ENCODE measurements around the gene CLCN4. TPM values are rescaled to one million over a fixed set of nuclear protein-coding genes. Genes with fewer than 3 reads are reported as not detected.

The CLCN4 gene
- total and polyA plus RNA-seq, 10 of the 15 experiments (the other 5 are each of a cell fraction or from before 2014, with no cell fraction given): 0.90 to 6.9 (median 2.9) TPM

DNA sequence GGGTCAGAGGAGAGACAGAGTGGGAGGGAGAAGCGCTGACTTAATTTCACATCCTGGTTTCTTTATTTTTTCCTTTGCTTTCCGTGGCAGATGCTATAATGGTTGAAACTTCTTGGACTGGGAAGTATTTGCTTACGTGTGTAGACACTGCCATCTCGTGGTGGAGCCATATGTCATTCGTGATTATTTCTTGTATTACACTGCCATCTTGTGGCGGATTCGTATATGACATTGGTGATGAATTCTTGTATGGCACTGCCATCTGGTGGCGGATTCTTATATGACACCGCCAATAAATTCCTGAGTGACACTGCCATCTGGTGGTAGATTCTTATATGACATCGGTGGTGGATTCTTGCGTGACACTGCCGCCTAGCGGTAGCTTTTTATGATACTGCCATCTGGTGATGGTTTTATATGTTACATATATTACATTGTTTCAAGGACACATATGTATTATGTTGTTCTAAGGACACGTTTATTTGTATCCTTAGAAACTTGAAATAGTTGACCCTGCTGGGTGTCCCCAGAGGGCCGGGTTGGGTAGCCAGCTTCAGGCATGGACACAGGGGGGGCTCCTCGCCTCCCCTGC lies 37.3 kb upstream of the CLCN4 start:
- no peaks in the 10 kb centered on the region for H3K79me2 ChIP-seq (ENCODE audit: control insufficient read depth, insufficient read depth, low read length)
- TF ChIP-seq DPF2 (IDR thresholded peaks at IDR 0.05) (0 out of 2 replicates have a peak, but pooled peaks have one; percentile 29), SMC3 (IDR thresholded peaks at IDR 0.05; ENCODE audit: borderline replicate concordance, low read length) (peak; percentile 100), SIX5 (IDR thresholded peaks at IDR 0.05; ENCODE audit: low read depth, low read length, severe bottlenecking) (peak; percentile 2), CREB1 (IDR thresholded peaks at IDR 0.05; ENCODE audit: low read depth) (0 out of 2 replicates have a peak, but pooled peaks have one; percentile 14), FOXM1 (IDR thresholded peaks at IDR 0.05; ENCODE audit: low read depth, low read length) (peak; percentile 98; the same call in 1 of the 2 replicates), IKZF1 (conservative IDR thresholded peaks at IDR 0.05) (peak; percentile 82), MEF2A (IDR thresholded peaks at IDR 0.05; ENCODE audit: insufficient read depth, low read depth, low read length) (peak; percentile 86), CREM (IDR thresholded peaks at IDR 0.05; ENCODE audit: low read depth) (peak; percentile 22; the same call in 1 of the 2 replicates), ZNF207 (IDR thresholded peaks at IDR 0.05; ENCODE audit: borderline replicate concordance) (peak; percentile 99; the same call in 1 of the 2 replicates), NFYB (IDR thresholded peaks at IDR 0.05; ENCODE audit: insufficient read depth, low read depth, low read length) (no peak), RAD21 (IDR thresholded peaks at IDR 0.05; ENCODE audit: insufficient read depth, low read depth, low read length) (peak; percentile 89), BACH1 (IDR thresholded peaks at IDR 0.05; ENCODE audit: borderline replicate concordance) (no peak; the same call in 1 of the 2 replicates), MEF2B (IDR thresholded peaks at IDR 0.05; ENCODE audit: partially characterized antibody, poor library complexity, severe bottlenecking) (peak; percentile 13), HDGF (IDR thresholded peaks at IDR 0.05) (no peak), RUNX3 (IDR thresholded peaks at IDR 0.05; ENCODE audit: low read length) (peak; percentile 63; the same call in 1 of the 2 replicates), ATF7 (IDR thresholded peaks at IDR 0.05; ENCODE audit: low read depth) (peak; percentile 53; the same call in 1 of the 2 replicates)
- TF ChIP-seq, protein P1, sequence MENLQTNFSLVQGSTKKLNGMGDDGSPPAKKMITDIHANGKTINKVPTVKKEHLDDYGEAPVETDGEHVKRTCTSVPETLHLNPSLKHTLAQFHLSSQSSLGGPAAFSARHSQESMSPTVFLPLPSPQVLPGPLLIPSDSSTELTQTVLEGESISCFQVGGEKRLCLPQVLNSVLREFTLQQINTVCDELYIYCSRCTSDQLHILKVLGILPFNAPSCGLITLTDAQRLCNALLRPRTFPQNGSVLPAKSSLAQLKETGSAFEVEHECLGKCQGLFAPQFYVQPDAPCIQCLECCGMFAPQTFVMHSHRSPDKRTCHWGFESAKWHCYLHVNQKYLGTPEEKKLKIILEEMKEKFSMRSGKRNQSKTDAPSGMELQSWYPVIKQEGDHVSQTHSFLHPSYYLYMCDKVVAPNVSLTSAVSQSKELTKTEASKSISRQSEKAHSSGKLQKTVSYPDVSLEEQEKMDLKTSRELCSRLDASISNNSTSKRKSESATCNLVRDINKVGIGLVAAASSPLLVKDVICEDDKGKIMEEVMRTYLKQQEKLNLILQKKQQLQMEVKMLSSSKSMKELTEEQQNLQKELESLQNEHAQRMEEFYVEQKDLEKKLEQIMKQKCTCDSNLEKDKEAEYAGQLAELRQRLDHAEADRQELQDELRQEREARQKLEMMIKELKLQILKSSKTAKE (IDR thresholded peaks at IDR 0.05; ENCODE audit: low read depth, poor library complexity, severe bottlenecking): peak; percentile 88
- TF ChIP-seq, protein P2, sequence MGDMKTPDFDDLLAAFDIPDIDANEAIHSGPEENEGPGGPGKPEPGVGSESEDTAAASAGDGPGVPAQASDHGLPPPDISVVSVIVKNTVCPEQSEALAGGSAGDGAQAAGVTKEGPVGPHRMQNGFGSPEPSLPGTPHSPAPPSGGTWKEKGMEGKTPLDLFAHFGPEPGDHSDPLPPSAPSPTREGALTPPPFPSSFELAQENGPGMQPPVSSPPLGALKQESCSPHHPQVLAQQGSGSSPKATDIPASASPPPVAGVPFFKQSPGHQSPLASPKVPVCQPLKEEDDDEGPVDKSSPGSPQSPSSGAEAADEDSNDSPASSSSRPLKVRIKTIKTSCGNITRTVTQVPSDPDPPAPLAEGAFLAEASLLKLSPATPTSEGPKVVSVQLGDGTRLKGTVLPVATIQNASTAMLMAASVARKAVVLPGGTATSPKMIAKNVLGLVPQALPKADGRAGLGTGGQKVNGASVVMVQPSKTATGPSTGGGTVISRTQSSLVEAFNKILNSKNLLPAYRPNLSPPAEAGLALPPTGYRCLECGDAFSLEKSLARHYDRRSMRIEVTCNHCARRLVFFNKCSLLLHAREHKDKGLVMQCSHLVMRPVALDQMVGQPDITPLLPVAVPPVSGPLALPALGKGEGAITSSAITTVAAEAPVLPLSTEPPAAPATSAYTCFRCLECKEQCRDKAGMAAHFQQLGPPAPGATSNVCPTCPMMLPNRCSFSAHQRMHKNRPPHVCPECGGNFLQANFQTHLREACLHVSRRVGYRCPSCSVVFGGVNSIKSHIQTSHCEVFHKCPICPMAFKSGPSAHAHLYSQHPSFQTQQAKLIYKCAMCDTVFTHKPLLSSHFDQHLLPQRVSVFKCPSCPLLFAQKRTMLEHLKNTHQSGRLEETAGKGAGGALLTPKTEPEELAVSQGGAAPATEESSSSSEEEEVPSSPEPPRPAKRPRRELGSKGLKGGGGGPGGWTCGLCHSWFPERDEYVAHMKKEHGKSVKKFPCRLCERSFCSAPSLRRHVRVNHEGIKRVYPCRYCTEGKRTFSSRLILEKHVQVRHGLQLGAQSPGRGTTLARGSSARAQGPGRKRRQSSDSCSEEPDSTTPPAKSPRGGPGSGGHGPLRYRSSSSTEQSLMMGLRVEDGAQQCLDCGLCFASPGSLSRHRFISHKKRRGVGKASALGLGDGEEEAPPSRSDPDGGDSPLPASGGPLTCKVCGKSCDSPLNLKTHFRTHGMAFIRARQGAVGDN (IDR thresholded peaks at IDR 0.05): peak; percentile 72

More for the DNA sequence above, 37.3 kb upstream of the CLCN4 start:
- DNase-seq (ENCODE audit: low read depth, low spot score) (peak; percentile 73), FAIRE-seq (peak; percentile 97), ATAC-seq (peak; percentile 60)
- no peak overlapping the region for H3K9ac ChIP-seq (ENCODE audit: control insufficient read depth, insufficient read depth, low read length)
- BruUV-seq (replicated peaks): no TSS peak
- no peak overlapping the region for H2AFZ ChIP-seq (ENCODE audit: control insufficient read depth, low read depth, low read length)
- 4% methylated on average over 16 of the region's 16 CpGs for WGBS (ENCODE audit: insufficient coverage, insufficient replicate concordance, low lambda C conversion rate, missing lambda C conversion rate)
- peaks cover 31% of the 10 kb centered on the region for H3K4me1 ChIP-seq (ENCODE audit: control insufficient read depth, insufficient read depth, low read length)
- H3K4me3 ChIP-seq: no peak overlapping the region
- H3K9me3 ChIP-seq (replicated peaks; ENCODE audit: control insufficient read depth, insufficient read depth, low read length): no peaks in the 10 kb centered on the region
- CTCF ChIA-PET: interaction anchor here (0.6 to 12.3 kb wide), 55 partner anchors 8 to 624 kb away, joined by 3 to 412 read pairs (median 7); partner anchors contain the start of gene CLCN4
- SMC1A ChIA-PET (ENCODE audit: uncharacterized antibody, unreplicated experiment): interaction anchor here (0.6 to 16.7 kb wide), 42 partner anchors 8 to 271 kb away, joined by 3 to 281 read pairs (median 5); partner anchors contain the start of gene CLCN4
- POLR2A ChIA-PET: interaction anchor here (0.7 to 4.5 kb wide), 2 partner anchors 8 to 121 kb away, joined by 3 to 42 read pairs; no protein-coding TSS in a partner anchor
- no peaks in the 10 kb centered on the region for H4K20me1 ChIP-seq (ENCODE audit: control insufficient read depth, insufficient read depth)
- RAD21 ChIA-PET (ENCODE audit: unreplicated experiment): interaction anchor here (0.5 to 13.2 kb wide), 26 partner anchors 8 to 248 kb away, joined by 3 to 424 read pairs (median 5); partner anchors contain the start of gene CLCN4
- no peak overlapping the region for H3K27ac ChIP-seq (ENCODE audit: control insufficient read depth, insufficient read depth)
- intact Hi-C loops (cut with micrococcal nuclease; ENCODE audit: unreplicated experiment) (loop anchor here (1.0 to 10.0 kb wide), 8 partner anchors 21 to 1302 kb away; no protein-coding TSS in a partner anchor), in situ Hi-C loops (cut with MboI) (loop anchor here (5.0 to 25.0 kb wide), 3 partner anchors 122 to 1307 kb away; partner anchors contain the start of gene FAM9A)
- no peaks in the 10 kb centered on the region for H3K27me3 ChIP-seq (replicated peaks in 1 of 2; ENCODE audit: control insufficient read depth in 2 of 2, insufficient read depth in 2 of 2, low read length in 1 of 2)
- H3K36me3 ChIP-seq (ENCODE audit: control insufficient read depth in 2 of 2, insufficient read depth in 2 of 2, low read length in 1 of 2): peaks cover 0 to 6% of the 10 kb centered on the region in 2 experiments; a peak in 3 of 4 replicates
- no peak overlapping the region; the same call in 1 of the 2 replicates for H3K4me2 ChIP-seq (ENCODE audit: control insufficient read depth, insufficient read depth)

All from GM12878 (cell line).